GM13976 (cell line): ENCODE measurements around the gene SMIM10L2A.

ENCODE experiments used
- DNase-seq: peaks from one replicate; pipeline ENCODE4 v3.0.0; 2012; ENCODE audit warnings: low spot score
- in situ Hi-C: fragments of 300-500 bp; cut with MboI; formaldehyde crosslinking; loops from one replicate; pipeline ENCODE4 v1.12.0; 2022; ENCODE audit warnings: low sequenced_read_pairs, mixed read lengths, inconsistent platforms; ENCODE audit not compliant: unreplicated experiment
- TF ChIP-seq, protein P1 (sequence below): IDR thresholded peaks from 2 replicates; pipeline ENCODE4 v1.5.1; 2012; ENCODE audit warnings: borderline replicate concordance, mild to moderate bottlenecking; ENCODE audit not compliant: insufficient read depth; ENCODE audit errors: extremely low read depth, missing control alignments, control extremely low read depth

SMIM10L2A gene

GRCh38 chrX:135421932-135422809 is at the start of gene SMIM10L2A:
TSS of gene SMIM10L2A (plus strand) at chrX:135421944. CDS start at chrX:135422132, 188 bp downstream.
- in situ Hi-C loops, result no loop called here
- TF ChIP-seq, protein P1, sequence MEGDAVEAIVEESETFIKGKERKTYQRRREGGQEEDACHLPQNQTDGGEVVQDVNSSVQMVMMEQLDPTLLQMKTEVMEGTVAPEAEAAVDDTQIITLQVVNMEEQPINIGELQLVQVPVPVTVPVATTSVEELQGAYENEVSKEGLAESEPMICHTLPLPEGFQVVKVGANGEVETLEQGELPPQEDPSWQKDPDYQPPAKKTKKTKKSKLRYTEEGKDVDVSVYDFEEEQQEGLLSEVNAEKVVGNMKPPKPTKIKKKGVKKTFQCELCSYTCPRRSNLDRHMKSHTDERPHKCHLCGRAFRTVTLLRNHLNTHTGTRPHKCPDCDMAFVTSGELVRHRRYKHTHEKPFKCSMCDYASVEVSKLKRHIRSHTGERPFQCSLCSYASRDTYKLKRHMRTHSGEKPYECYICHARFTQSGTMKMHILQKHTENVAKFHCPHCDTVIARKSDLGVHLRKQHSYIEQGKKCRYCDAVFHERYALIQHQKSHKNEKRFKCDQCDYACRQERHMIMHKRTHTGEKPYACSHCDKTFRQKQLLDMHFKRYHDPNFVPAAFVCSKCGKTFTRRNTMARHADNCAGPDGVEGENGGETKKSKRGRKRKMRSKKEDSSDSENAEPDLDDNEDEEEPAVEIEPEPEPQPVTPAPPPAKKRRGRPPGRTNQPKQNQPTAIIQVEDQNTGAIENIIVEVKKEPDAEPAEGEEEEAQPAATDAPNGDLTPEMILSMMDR, result no peak
- DNase-seq, result no peak

GRCh38 chrX:135373357-135373756 is 48.4 kb upstream of the SMIM10L2A start:
- no peak for DNase-seq
- in situ Hi-C loops, result no loop called here
- TF ChIP-seq, protein P1, result no peak

GRCh38 chrX:135382260-135382659 is 39.5 kb upstream of the SMIM10L2A start:
- in situ Hi-C loops, result no loop called here
- TF ChIP-seq, protein P1, result no peak
- DNase-seq, result no peak

DNA sequence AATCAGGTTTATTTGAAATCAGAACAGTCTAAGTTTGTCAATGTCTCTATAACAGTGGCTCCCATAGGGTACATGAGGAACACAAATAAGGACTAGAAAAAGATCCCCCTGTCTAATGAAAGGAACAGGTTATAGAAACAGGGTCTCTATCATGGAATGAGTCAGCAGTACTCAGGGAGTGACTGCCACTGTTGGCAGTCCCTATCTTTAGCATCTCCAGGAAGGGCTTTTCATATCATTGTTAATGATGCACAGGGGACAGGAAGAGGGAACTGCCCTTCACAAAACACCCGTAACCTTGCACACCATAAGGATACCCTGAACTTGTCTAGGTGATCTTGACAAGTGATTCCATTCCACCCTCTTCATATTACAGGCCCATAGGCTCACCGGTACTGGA is 38.5 kb upstream of the SMIM10L2A start:
- in situ Hi-C loops, result no loop called here
- no peak for DNase-seq
- TF ChIP-seq, protein P1, result no peak

DNA sequence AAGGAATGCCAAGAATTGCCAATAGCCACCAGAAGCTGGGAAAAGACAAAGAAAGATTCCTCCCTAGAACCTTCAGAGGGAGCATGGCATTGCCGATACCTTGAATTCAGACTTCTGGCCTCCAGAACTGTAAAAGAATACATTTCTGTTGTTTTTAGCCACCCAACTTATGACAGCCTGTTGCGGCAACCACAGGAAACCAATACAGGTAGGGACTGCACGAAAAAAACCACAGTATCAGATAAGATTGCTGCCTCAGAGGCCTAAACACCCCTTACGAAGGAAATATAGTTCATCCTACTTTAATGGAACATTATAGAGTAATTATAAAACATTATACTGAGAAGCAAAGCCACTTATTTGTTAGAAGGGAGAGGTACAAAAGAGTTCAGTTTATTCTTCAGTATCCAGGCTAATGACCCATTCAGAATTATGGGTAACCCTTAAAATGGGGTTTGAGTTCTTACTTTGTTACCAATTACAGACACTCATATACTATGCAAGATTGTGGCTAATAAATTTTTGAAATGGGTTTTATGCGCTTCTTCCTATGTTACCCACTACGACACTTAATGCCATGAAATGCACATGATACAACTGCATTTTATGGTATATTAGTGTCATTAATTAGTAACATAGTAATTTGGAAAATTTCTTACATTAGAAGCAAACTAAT is 37.4 kb upstream of the SMIM10L2A start:
- in situ Hi-C loops, result no loop called here
- TF ChIP-seq, protein P1, result no peak
- DNase-seq, result no peak

DNA sequence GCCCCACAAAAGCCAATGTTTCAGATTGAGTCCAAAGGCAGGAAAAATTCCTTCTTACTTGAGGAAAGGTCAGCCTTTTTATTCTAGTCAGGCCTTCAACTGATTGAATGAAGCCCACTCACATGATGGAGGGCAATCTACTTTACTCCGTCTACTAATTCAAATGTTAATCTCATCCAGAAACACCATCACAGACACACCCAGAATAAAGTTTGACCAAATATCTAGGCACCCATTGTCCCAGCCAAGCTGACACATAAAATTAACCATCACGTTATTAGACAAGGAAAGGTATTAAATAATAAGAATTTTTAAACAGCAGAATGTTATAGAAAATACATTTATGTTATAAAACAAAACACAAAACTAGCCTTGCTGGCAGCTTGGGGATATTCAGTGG is 32.9 kb upstream of the SMIM10L2A start:
- DNase-seq, result no peak
- TF ChIP-seq, protein P1, result no peak
- in situ Hi-C loops, result no loop called here
